CD4-positive, alpha-beta T cell (primary cell): ENCODE results near the gene WDCP. TPM values are rescaled to one million over a fixed set of nuclear protein-coding genes. Genes with fewer than 3 reads are reported as not detected.

Experiments used
- ATAC-seq: fragments of 200-7000 bp; cut with Tn5 transposase; one replicate; pipeline ENCODE4 v1.10.0; 2022; ENCODE audit warnings: mild to moderate bottlenecking; ENCODE audit not compliant: poor library complexity
- CTCF ChIA-PET: fragments of 350-600 bp; sonication (Branson Sonifier 250); formaldehyde crosslinking; loops from one replicate; lab custom pipeline; 2021; ENCODE audit warnings: antibody characterized with exemption, inconsistent platforms; lab: Charles Lee
- POLR2A ChIA-PET: fragments of 350-600 bp; sonication (Branson Sonifier 250); formaldehyde crosslinking; loops from one replicate; lab custom pipeline; 2021; ENCODE audit warnings: antibody characterized with exemption, inconsistent platforms; lab: Charles Lee
- DNase-seq, 14 experiments: peaks; one replicate each; pipeline ENCODE4 v3.0.0-alpha.2; 2013 to 2020; ENCODE audit warnings: mixed read lengths in 2 of 14
- H3K27ac ChIP-seq, 2 donors: one replicate each; pipeline versions ENCODE4 v1.5.1 to v1.7.0; 2013; ENCODE audit warnings: low read length in 2 of 2, low read depth in 1 of 2, mild to moderate bottlenecking in 1 of 2
- H3K27me3 ChIP-seq, 2 experiments: 1 replicate in 1 of 2; 2 replicates in 1 of 2; pipeline versions ENCODE4 v1.6.1 to v1.7.0; 2013; ENCODE audit warnings: low read length in 2 of 2, control low read depth in 1 of 2, mild to moderate bottlenecking in 1 of 2, moderate library complexity in 1 of 2; ENCODE audit not compliant: insufficient read depth in 2 of 2, control insufficient read depth in 1 of 2
- H3K36me3 ChIP-seq: one replicate; pipeline ENCODE4 v1.6.1; 2013; ENCODE audit warnings: low read length, control low read depth; ENCODE audit not compliant: insufficient read depth
- H3K4me1 ChIP-seq: one replicate; pipeline ENCODE4 v1.6.1; 2013; ENCODE audit warnings: low read length, control low read depth; ENCODE audit not compliant: insufficient read depth
- H3K4me3 ChIP-seq: one replicate; pipeline ENCODE4 v1.5.1; 2013; ENCODE audit warnings: mild to moderate bottlenecking, low read length, moderate library complexity
- H3K9me3 ChIP-seq, 2 experiments: 1 replicate in 1 of 2; 2 replicates in 1 of 2; pipeline versions ENCODE4 v1.6.1 to v1.7.0; 2013; ENCODE audit warnings: low read length in 2 of 2, mild to moderate bottlenecking in 2 of 2, control low read depth in 1 of 2, moderate library complexity in 1 of 2; ENCODE audit not compliant: control insufficient read depth in 1 of 2, insufficient read depth in 1 of 2
- H3K27ac Mint-ChIP-seq: one replicate; pipeline ENCODE4 v1.8.0; 2020; ENCODE audit warnings: mixed read lengths
- H3K27me3 Mint-ChIP-seq: one replicate; pipeline ENCODE4 v1.8.0; 2021; ENCODE audit warnings: mixed read lengths
- H3K36me3 Mint-ChIP-seq: one replicate; pipeline ENCODE4 v1.8.0; 2021; ENCODE audit warnings: low read depth, mixed read lengths
- H3K4me1 Mint-ChIP-seq: one replicate; pipeline ENCODE4 v1.8.0; 2021; ENCODE audit warnings: low read depth, mixed read lengths
- H3K4me3 Mint-ChIP-seq: one replicate; pipeline ENCODE4 v1.8.0; 2020; ENCODE audit warnings: mild to moderate bottlenecking, mixed read lengths
- H3K9me3 Mint-ChIP-seq: one replicate; pipeline ENCODE4 v1.8.0; 2020; ENCODE audit warnings: mixed read lengths
- CTCF ChIP-seq: fragments of 200-600 bp; IDR thresholded peaks from one replicate; pipeline ENCODE4 v1.8.0; 2022; ENCODE audit warnings: antibody characterized with exemption, mild to moderate bottlenecking
- intact Hi-C, 2 experiments: fragments of 100-400 bp; cut with DNase I in 1 of 2; cut with micrococcal nuclease in 1 of 2; formaldehyde crosslinking; loops; one replicate each; pipeline versions ENCODE4 v1.15.1 to v1.9.0; 2023 to 2025; cut with DNase I, micrococcal nuclease
- total RNA-seq, 174 experiments: library from RNA in 2 of 174; stranded (reverse) in 2 of 174; gene quantifications; one replicate each; pipeline ENCODE4 v1.2.3 and lab custom pipeline; 2021 to 2026

WDCP gene
- total RNA-seq, 2 experiments from 2014 or later, result 1.4 to 2.0 TPM

GRCh38 chr2:24018241-24018640, 28.9 kb downstream of the WDCP start:
- no peaks in the 10 kb centered on the region for H3K9me3 ChIP-seq
- no peak overlapping the region for H3K4me3 ChIP-seq
- ChIA-PET POLR2A (no interaction called here), CTCF (no interaction called here)
- no peaks in the 10 kb centered on the region for H3K4me1 Mint-ChIP-seq
- H3K27me3 Mint-ChIP-seq, result peaks cover 8% of the 10 kb centered on the region
- H3K36me3 Mint-ChIP-seq, result peaks cover 13% of the 10 kb centered on the region
- peaks cover 7% of the 10 kb centered on the region for H3K36me3 ChIP-seq
- no peak overlapping the region for H3K4me3 Mint-ChIP-seq
- H3K9me3 Mint-ChIP-seq, result no peaks in the 10 kb centered on the region
- no peak overlapping the region for H3K27ac ChIP-seq
- TF ChIP-seq CTCF, result no peak
- no peaks in the 10 kb centered on the region for H3K27me3 ChIP-seq
- DNase-seq (no peak), ATAC-seq (no peak)
- H3K4me1 ChIP-seq, result no peaks in the 10 kb centered on the region
- intact Hi-C loops, result no loop called here
- H3K27ac Mint-ChIP-seq, result no peak overlapping the region

- Mint-ChIP-seq H3K27me3 (peaks cover 13% of the 10 kb centered on the region), H3K36me3 (peaks cover 8% of the 10 kb centered on the region), H3K9me3 (no peaks in the 10 kb centered on the region), H3K4me3 (no peak overlapping the region), H3K4me1 (no peaks in the 10 kb centered on the region), H3K27ac (no peak overlapping the region)
- no peak for ATAC-seq
- H3K27me3 ChIP-seq, result no peaks in the 10 kb centered on the region
- no peaks in the 10 kb centered on the region for H3K9me3 ChIP-seq
- H3K4me1 ChIP-seq, result no peaks in the 10 kb centered on the region
- H3K27ac ChIP-seq, result no peak overlapping the region
- DNase-seq, result no peak
- TF ChIP-seq CTCF, result no peak
- CTCF ChIA-PET, result no interaction called here
- POLR2A ChIA-PET, result no interaction called here
- intact Hi-C loops, result no loop called here
- peaks cover 3% of the 10 kb centered on the region for H3K36me3 ChIP-seq
- H3K4me3 ChIP-seq, result no peak overlapping the region
Observed at GRCh38 chr2:24017711-24018110, 29.5 kb downstream of the WDCP start.

GRCh38 chr2:24016853-24017703, 30.1 kb downstream of the WDCP start:
- ATAC-seq, result no peak
- no peak for TF ChIP-seq CTCF

More at GRCh38 chr2:24016853-24017703, 30.1 kb downstream of the WDCP start:
- no peaks in the 10 kb centered on the region for H3K4me1 Mint-ChIP-seq
- no peak for DNase-seq
- Histone ChIP-seq H3K27me3 (peaks cover 0 to 5% of the 10 kb centered on the region in 2 experiments), H3K4me3 (no peak overlapping the region), H3K9me3 (no peaks in the 10 kb centered on the region), H3K4me1 (no peaks in the 10 kb centered on the region), H3K36me3 (no peaks in the 10 kb centered on the region), H3K27ac (no peak overlapping the region)
- ChIA-PET CTCF (no interaction called here), POLR2A (no interaction called here)
- peaks cover 3% of the 10 kb centered on the region for H3K36me3 Mint-ChIP-seq
- no peaks in the 10 kb centered on the region for H3K9me3 Mint-ChIP-seq
- no peak overlapping the region for H3K27ac Mint-ChIP-seq
- H3K4me3 Mint-ChIP-seq, result no peak overlapping the region
- intact Hi-C loops, result no loop called here
- H3K27me3 Mint-ChIP-seq, result peaks cover 19% of the 10 kb centered on the region
